ENCODE data around the gene SYT7. TPM values are rescaled to one million over a fixed set of nuclear protein-coding genes. Genes with fewer than 3 reads are reported as not detected.

SYT7 gene
- total RNA-seq, 1 experiment from 2014 or later, result 2.5 TPM

DNA sequence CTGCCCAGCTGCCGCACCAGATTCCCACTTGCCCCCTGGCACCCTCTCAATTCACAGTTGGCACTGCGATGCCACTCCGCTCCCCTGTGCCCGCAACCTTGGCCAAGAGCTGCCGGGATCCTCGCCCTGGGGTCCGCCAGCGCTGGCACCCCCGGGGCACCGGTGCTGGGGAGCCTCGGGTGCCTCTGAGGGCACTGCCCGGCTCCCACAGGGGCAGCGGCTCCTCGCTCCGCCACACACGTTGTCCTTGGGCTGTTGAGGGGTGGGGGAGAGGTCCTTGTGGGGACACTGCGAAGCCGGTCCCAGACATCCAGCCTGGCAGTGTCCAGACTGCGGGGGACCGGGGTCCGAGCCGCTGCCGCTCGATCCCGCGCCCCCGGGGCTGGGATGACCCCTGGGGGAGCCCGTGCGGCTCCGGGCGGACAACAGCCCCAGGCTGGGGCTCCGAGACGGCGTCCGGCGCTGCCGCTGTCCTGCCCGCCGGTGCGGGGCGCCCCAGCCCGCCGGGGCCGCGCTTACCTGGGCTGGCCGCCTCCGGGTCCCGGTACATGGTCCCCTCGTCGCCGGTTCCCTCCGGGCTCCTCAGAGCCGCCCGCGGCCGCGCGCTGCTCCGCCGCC lies 496 bp downstream of the SYT7 start:
- H3K4me1 ChIP-seq (ENCODE audit: control insufficient read depth, insufficient read depth, low read length), result no peaks in the 10 kb centered on the region
- H3K4me3 ChIP-seq (ENCODE audit: low read depth in 2 of 2, low read length in 2 of 2), result peak overlapping the region; percentile 41 to 47
- H3K27me3 ChIP-seq (ENCODE audit: control insufficient read depth, insufficient read depth, low read length), result peaks cover 6% of the 10 kb centered on the region; the same call in 1 of the 2 replicates
- H3K36me3 ChIP-seq (ENCODE audit: control insufficient read depth, insufficient read depth, low read length), result no peaks in the 10 kb centered on the region; the same call in 1 of the 2 replicates
- ChIA-PET POLR2A (no interaction called here), CTCF (interaction anchor here (0.6 kb wide), 2 partner anchors 9 to 13 kb away, joined by 4 read pairs; no protein-coding TSS in a partner anchor)
- TF ChIP-seq, protein P1, sequence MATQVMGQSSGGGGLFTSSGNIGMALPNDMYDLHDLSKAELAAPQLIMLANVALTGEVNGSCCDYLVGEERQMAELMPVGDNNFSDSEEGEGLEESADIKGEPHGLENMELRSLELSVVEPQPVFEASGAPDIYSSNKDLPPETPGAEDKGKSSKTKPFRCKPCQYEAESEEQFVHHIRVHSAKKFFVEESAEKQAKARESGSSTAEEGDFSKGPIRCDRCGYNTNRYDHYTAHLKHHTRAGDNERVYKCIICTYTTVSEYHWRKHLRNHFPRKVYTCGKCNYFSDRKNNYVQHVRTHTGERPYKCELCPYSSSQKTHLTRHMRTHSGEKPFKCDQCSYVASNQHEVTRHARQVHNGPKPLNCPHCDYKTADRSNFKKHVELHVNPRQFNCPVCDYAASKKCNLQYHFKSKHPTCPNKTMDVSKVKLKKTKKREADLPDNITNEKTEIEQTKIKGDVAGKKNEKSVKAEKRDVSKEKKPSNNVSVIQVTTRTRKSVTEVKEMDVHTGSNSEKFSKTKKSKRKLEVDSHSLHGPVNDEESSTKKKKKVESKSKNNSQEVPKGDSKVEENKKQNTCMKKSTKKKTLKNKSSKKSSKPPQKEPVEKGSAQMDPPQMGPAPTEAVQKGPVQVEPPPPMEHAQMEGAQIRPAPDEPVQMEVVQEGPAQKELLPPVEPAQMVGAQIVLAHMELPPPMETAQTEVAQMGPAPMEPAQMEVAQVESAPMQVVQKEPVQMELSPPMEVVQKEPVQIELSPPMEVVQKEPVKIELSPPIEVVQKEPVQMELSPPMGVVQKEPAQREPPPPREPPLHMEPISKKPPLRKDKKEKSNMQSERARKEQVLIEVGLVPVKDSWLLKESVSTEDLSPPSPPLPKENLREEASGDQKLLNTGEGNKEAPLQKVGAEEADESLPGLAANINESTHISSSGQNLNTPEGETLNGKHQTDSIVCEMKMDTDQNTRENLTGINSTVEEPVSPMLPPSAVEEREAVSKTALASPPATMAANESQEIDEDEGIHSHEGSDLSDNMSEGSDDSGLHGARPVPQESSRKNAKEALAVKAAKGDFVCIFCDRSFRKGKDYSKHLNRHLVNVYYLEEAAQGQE (IDR thresholded peaks at IDR 0.05; ENCODE audit: insufficient read depth in 1 of 2, low read depth in 2 of 2, low read length in 1 of 2), result no peak
- no peak overlapping the region for H3K27ac ChIP-seq (ENCODE audit: low read length)
- no TSS peak for BruUV-seq (replicated peaks)
- H3K9me3 ChIP-seq (ENCODE audit: control insufficient read depth, insufficient read depth, low read depth, low read length), result no peaks in the 10 kb centered on the region
- in situ Hi-C loops (cut with HindIII; ENCODE audit: low pct_unique_long_range_greater_than_20kb, low sequenced_read_pairs) (no loop called here), intact Hi-C loops (cut with micrococcal nuclease; ENCODE audit: unreplicated experiment) (loop anchor here (2.0 kb wide), 1 partner anchor 48 kb away; no protein-coding TSS in a partner anchor)
- DNase-seq (ENCODE audit: low read depth, low spot score), result no peak
- ATAC-seq, result peak; percentile 19

DNA sequence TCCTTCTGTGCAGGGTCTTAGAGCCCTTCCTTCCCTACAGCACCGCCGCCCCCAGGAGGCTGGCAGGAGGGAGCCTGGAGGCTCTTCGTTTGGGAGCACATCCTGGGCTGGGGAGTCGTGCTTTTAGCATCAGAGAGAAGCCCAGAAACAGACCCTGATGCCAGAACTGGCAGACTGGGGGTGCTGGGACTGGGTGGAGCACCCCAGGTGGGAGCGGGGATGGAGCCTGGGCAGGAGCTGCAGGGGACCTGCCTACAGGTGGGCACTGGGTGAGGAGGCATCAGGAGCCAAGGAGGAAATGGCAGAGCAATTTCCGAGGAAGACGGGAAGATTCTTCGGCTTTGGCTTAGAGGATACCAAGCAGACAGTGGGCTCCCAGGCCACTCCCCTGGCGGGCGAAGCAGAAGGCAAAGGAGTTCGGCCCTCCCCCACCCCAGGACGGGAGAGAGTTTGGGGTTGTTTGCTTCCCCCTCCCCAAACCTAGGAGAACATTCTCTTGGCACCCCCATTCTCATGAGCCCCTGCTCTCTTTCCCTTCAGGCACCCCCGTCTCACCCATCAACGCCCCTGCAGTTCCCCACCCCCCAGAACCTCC lies 1.1 kb downstream of the SYT7 start:
- intact Hi-C loops (cut with micrococcal nuclease; ENCODE audit: unreplicated experiment) (loop anchor here (2.0 kb wide), 1 partner anchor 49 kb away; no protein-coding TSS in a partner anchor), in situ Hi-C loops (cut with HindIII; ENCODE audit: low pct_unique_long_range_greater_than_20kb, low sequenced_read_pairs) (no loop called here)
- POLR2A ChIA-PET, result no interaction called here
- no TSS peak for BruUV-seq (replicated peaks)
- H3K36me3 ChIP-seq (ENCODE audit: control insufficient read depth, insufficient read depth, low read length), result no peaks in the 10 kb centered on the region; the same call in 1 of the 2 replicates
- no peaks in the 10 kb centered on the region for H3K9me3 ChIP-seq (ENCODE audit: control insufficient read depth, insufficient read depth, low read depth, low read length)
- no peak for DNase-seq (ENCODE audit: low read depth, low spot score)
- no peaks in the 10 kb centered on the region for H3K4me1 ChIP-seq (ENCODE audit: control insufficient read depth, insufficient read depth, low read length)
- peak overlapping the region; percentile 41 to 47; a peak in 3 of 4 replicates for H3K4me3 ChIP-seq (ENCODE audit: low read depth in 2 of 2, low read length in 2 of 2)
- TF ChIP-seq, protein P1 (IDR thresholded peaks at IDR 0.05; ENCODE audit: insufficient read depth in 1 of 2, low read depth in 2 of 2, low read length in 1 of 2), result no peak
- TF ChIP-seq TCF7L2 (IDR thresholded peaks at IDR 0.05; ENCODE audit: low read depth, low read length), result no peak
- no peak for TF ChIP-seq POLR2AphosphoS5 (IDR thresholded peaks at IDR 0.05; ENCODE audit: low read depth, low read length)
- no peak for TF ChIP-seq SIN3A (IDR thresholded peaks at IDR 0.05; ENCODE audit: borderline replicate concordance, insufficient read depth, low read depth, low read length)
- TF ChIP-seq, protein P2, sequence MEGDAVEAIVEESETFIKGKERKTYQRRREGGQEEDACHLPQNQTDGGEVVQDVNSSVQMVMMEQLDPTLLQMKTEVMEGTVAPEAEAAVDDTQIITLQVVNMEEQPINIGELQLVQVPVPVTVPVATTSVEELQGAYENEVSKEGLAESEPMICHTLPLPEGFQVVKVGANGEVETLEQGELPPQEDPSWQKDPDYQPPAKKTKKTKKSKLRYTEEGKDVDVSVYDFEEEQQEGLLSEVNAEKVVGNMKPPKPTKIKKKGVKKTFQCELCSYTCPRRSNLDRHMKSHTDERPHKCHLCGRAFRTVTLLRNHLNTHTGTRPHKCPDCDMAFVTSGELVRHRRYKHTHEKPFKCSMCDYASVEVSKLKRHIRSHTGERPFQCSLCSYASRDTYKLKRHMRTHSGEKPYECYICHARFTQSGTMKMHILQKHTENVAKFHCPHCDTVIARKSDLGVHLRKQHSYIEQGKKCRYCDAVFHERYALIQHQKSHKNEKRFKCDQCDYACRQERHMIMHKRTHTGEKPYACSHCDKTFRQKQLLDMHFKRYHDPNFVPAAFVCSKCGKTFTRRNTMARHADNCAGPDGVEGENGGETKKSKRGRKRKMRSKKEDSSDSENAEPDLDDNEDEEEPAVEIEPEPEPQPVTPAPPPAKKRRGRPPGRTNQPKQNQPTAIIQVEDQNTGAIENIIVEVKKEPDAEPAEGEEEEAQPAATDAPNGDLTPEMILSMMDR (IDR thresholded peaks at IDR 0.05), result peak; percentile 14; the same call in 1 of the 2 replicates
- CTCF ChIA-PET, result interaction anchor here (0.6 kb wide), 2 partner anchors 8 to 13 kb away, joined by 4 read pairs; no protein-coding TSS in a partner anchor
- ATAC-seq, result no peak
- peaks cover 6% of the 10 kb centered on the region; the same call in 1 of the 2 replicates for H3K27me3 ChIP-seq (ENCODE audit: control insufficient read depth, insufficient read depth, low read length)
- no peak overlapping the region for H3K27ac ChIP-seq (ENCODE audit: low read length)
